GM23338 (cell line): Measurements from ENCODE around the gene BCAS1. TPM values are rescaled to one million over a fixed set of nuclear protein-coding genes. Genes with fewer than 3 reads are reported as not detected.

Experiments used
- ATAC-seq: fragments of 200-7000 bp; cut with Tn5 transposase; 3 replicates; pipeline ENCODE4 v1.9.1; 2020
- DNase-seq: peaks from one replicate; pipeline ENCODE4 v3.0.0-alpha.2; 2015; ENCODE audit warnings: low spot score
- H2AFZ ChIP-seq: fragments of 200-600 bp; sonication (generic); 2 replicates; pipeline ENCODE4 v1.8.0; 2016; ENCODE audit warnings: antibody characterized with exemption, mild to moderate bottlenecking, moderate library complexity
- H3F3A ChIP-seq: fragments of 200-600 bp; sonication (generic); replicated peaks from 2 replicates; pipeline ENCODE4 v1.8.0; 2017; ENCODE audit warnings: antibody characterized with exemption, mixed run types, low read depth
- H3K27ac ChIP-seq: fragments of 200-600 bp; sonication (generic); 2 replicates; pipeline ENCODE4 v1.6.1; 2016; ENCODE audit warnings: low read depth
- H3K27me3 ChIP-seq: fragments of 200-600 bp; sonication (generic); 2 replicates; pipeline ENCODE4 v1.8.0; 2016; ENCODE audit warnings: mild to moderate bottlenecking, mixed run types, moderate library complexity; ENCODE audit not compliant: insufficient read depth
- H3K36me3 ChIP-seq: fragments of 200-600 bp; sonication (generic); 2 replicates; pipeline ENCODE4 v1.8.0; 2016; ENCODE audit warnings: mild to moderate bottlenecking; ENCODE audit not compliant: insufficient read depth
- H3K4me1 ChIP-seq: fragments of 200-600 bp; sonication (generic); 2 replicates; pipeline ENCODE4 v1.8.0; 2016; ENCODE audit warnings: mild to moderate bottlenecking, moderate library complexity; ENCODE audit not compliant: insufficient read depth
- H3K4me2 ChIP-seq: fragments of 200-600 bp; sonication (generic); 2 replicates; pipeline ENCODE4 v1.7.1; 2017; ENCODE audit warnings: mixed run types
- H3K4me3 ChIP-seq: fragments of 200-600 bp; sonication (generic); 2 replicates; pipeline ENCODE4 v1.6.1; 2016; ENCODE audit warnings: mixed run types
- H3K79me2 ChIP-seq: fragments of 200-600 bp; sonication (generic); replicated peaks from 2 replicates; pipeline ENCODE4 v1.8.0; 2017; ENCODE audit warnings: mild to moderate bottlenecking; ENCODE audit not compliant: insufficient read depth
- H3K9me2 ChIP-seq: fragments of 200-600 bp; sonication (generic); 2 replicates; pipeline ENCODE4 v1.8.0; 2017; ENCODE audit not compliant: insufficient read depth
- H4K20me1 ChIP-seq: fragments of 200-600 bp; sonication (generic); replicated peaks from 2 replicates; pipeline ENCODE4 v1.8.0; 2017; ENCODE audit warnings: mild to moderate bottlenecking; ENCODE audit not compliant: insufficient read depth
- H3K27ac Mint-ChIP-seq: 2 replicates; pipeline ENCODE4 v1.8.0; 2020; ENCODE audit warnings: inconsistent platforms, mild to moderate bottlenecking, moderate library complexity, mixed read lengths
- H3K27me3 Mint-ChIP-seq: 3 replicates; pipeline ENCODE4 v1.8.0; 2022; ENCODE audit warnings: low read depth, mild to moderate bottlenecking, moderate library complexity, mixed read lengths, inconsistent platforms; ENCODE audit not compliant: insufficient read depth, poor library complexity
- H3K36me3 Mint-ChIP-seq: 3 replicates; pipeline ENCODE4 v1.8.0; 2021; ENCODE audit warnings: low read depth, mild to moderate bottlenecking, inconsistent platforms, moderate library complexity, mixed read lengths
- H3K4me1 Mint-ChIP-seq: 3 replicates; pipeline ENCODE4 v1.8.0; 2020; ENCODE audit warnings: mild to moderate bottlenecking, inconsistent platforms, mixed read lengths
- H3K4me3 Mint-ChIP-seq: 3 replicates; pipeline ENCODE4 v1.8.0; 2021; ENCODE audit warnings: moderate library complexity, mild to moderate bottlenecking, inconsistent platforms, mixed read lengths
- H3K9me3 Mint-ChIP-seq: 3 replicates; pipeline ENCODE4 v1.8.0; 2020; ENCODE audit warnings: moderate library complexity, mild to moderate bottlenecking, inconsistent platforms, mixed read lengths
- EZH2 ChIP-seq: fragments of 200-600 bp; sonication (generic); IDR thresholded peaks from one replicate; pipeline ENCODE4 v1.8.0; 2017; ENCODE audit warnings: antibody characterized with exemption, mild to moderate bottlenecking, low read depth; ENCODE audit not compliant: unreplicated experiment
- NANOG ChIP-seq: IDR thresholded peaks from 2 replicates; pipeline ENCODE4 v1.6.1; 2016; ENCODE audit warnings: antibody characterized with exemption, borderline replicate concordance
- ZNF462 ChIP-seq: fragments of 250-450 bp; sonication (Bioruptor Pico); IDR thresholded peaks from 2 replicates; pipeline ENCODE4 v1.5.0; 2020; ENCODE audit warnings: mild to moderate bottlenecking, moderate library complexity
- polyA plus RNA-seq: library from polyadenylated mRNA; unstranded; fragments of >200 nt; fragmentation: Nextera tagmentation; extraction: Ambion mirVana; gene quantifications from 2 replicates; pipeline ENCODE4 v1.2.1, GENCODE V29; 2016
- total RNA-seq: library from RNA; depleted of rRNA; stranded (reverse); fragments of >200 nt; shearing (Covaris generic); gene quantifications from 2 replicates; pipeline ENCODE4 v1.2.3, GENCODE V29; 2014

BCAS1 gene
- total and polyA plus RNA-seq, 2 experiments from 2014 or later = 0.17 to 0.19 TPM

- no peak for ATAC-seq
- no peaks in the 10 kb centered on the region for H3K79me2 ChIP-seq
- H3K27ac Mint-ChIP-seq = no peak overlapping the region
- no peak for DNase-seq
- no peak overlapping the region for H2AFZ ChIP-seq
- TF ChIP-seq ZNF462 = no peak
- H3F3A ChIP-seq = no peaks in the 10 kb centered on the region
- 0 out of 2 replicates have a peak, but pooled peaks cover 5% of the 10 kb centered on the region for H3K4me1 ChIP-seq
- peaks cover 3% of the 10 kb centered on the region for H3K27me3 Mint-ChIP-seq
- no peaks in the 10 kb centered on the region for H3K27me3 ChIP-seq
- H3K9me3 Mint-ChIP-seq = no peaks in the 10 kb centered on the region
- H3K9me2 ChIP-seq = no peaks in the 10 kb centered on the region
- H3K4me2 ChIP-seq = no peak overlapping the region
- no peaks in the 10 kb centered on the region for H3K36me3 Mint-ChIP-seq
- no peaks in the 10 kb centered on the region for H4K20me1 ChIP-seq
- no peak overlapping the region for H3K27ac ChIP-seq
- H3K36me3 ChIP-seq = no peaks in the 10 kb centered on the region
- peaks cover 15% of the 10 kb centered on the region for H3K4me1 Mint-ChIP-seq
- no peak overlapping the region for H3K4me3 Mint-ChIP-seq
- H3K4me3 ChIP-seq = no peak overlapping the region
Observed at GRCh38 chr20:53927990-53928389, 142.4 kb downstream of the BCAS1 start.

- Histone ChIP-seq H3K36me3 (no peaks in the 10 kb centered on the region), H3K9me2 (no peaks in the 10 kb centered on the region), H3K27ac (no peak overlapping the region), H3K4me3 (no peak overlapping the region), H4K20me1 (no peaks in the 10 kb centered on the region), H2AFZ (peak overlapping the region; percentile 75), H3K79me2 (no peaks in the 10 kb centered on the region), H3F3A (no peaks in the 10 kb centered on the region), H3K4me2 (no peak overlapping the region), H3K27me3 (no peaks in the 10 kb centered on the region), H3K4me1 (peaks cover 7% of the 10 kb centered on the region)
- Mint-ChIP-seq H3K9me3 (no peaks in the 10 kb centered on the region), H3K4me1 (peaks cover 18% of the 10 kb centered on the region), H3K4me3 (no peak overlapping the region), H3K27me3 (peaks cover 3% of the 10 kb centered on the region), H3K36me3 (no peaks in the 10 kb centered on the region), H3K27ac (peak overlapping the region; percentile 41; the same call in 1 of the 2 replicates)
- peak; percentile 50; the same call in 2 of the 3 replicates for ATAC-seq
- DNase-seq = no peak
- no peak for TF ChIP-seq NANOG
- TF ChIP-seq EZH2 = no peak
- TF ChIP-seq ZNF462 = no peak
Observed at GRCh38 chr20:53926428-53927028, 143.9 kb downstream of the BCAS1 start.
